ENCODE measurements around the gene DPP6. TPM values are rescaled to one million over a fixed set of nuclear protein-coding genes. Genes with fewer than 3 reads are reported as not detected.

Gene DPP6
- polyA plus RNA-seq, 1 donor (not counting 4 experiments of a cell fraction or from before 2014, with no cell fraction given) = not detected

DNA sequence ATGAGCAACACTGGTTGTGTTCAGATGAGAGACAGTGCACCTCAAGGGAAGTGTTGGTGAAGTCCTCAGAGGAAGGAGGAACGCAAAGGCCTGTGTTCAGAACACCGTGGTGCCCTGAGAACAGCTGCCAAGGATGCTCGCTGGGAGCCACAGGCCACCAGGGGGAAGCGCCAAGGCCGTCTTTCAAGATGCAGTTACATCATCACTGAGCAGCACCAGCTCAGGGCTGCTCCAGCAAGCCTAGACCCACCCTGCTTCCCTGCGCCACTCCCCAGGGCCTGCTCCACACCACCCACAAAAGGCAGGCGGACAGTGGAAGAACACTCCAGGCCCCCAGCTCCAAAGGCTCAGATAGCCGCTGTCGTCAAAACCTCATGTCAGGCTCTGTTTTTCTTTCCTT is 378.8 kb downstream of the DPP6 start:
- TF ChIP-seq EZH2 (IDR thresholded peaks at IDR 0.05; ENCODE audit: low read length) = no peak
- TF ChIP-seq, protein P1, sequence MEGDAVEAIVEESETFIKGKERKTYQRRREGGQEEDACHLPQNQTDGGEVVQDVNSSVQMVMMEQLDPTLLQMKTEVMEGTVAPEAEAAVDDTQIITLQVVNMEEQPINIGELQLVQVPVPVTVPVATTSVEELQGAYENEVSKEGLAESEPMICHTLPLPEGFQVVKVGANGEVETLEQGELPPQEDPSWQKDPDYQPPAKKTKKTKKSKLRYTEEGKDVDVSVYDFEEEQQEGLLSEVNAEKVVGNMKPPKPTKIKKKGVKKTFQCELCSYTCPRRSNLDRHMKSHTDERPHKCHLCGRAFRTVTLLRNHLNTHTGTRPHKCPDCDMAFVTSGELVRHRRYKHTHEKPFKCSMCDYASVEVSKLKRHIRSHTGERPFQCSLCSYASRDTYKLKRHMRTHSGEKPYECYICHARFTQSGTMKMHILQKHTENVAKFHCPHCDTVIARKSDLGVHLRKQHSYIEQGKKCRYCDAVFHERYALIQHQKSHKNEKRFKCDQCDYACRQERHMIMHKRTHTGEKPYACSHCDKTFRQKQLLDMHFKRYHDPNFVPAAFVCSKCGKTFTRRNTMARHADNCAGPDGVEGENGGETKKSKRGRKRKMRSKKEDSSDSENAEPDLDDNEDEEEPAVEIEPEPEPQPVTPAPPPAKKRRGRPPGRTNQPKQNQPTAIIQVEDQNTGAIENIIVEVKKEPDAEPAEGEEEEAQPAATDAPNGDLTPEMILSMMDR (optimal IDR thresholded peaks at IDR 0.05 in 1 of 3, IDR thresholded peaks at IDR 0.05 in 1 of 3, conservative IDR thresholded peaks at IDR 0.05 in 1 of 3; ENCODE audit: extremely low read depth in 1 of 3, insufficient read depth in 2 of 3, low read length in 3 of 3) = no peak
- Histone ChIP-seq H2AFZ (ENCODE audit: control insufficient read depth, low read length) (no peak overlapping the region), H4K20me1 (ENCODE audit: control insufficient read depth, extremely low read depth, insufficient read depth, low read length) (no peaks in the 10 kb centered on the region), H3K27me3 (ENCODE audit: control insufficient read depth, extremely low read depth, insufficient read depth, low read length) (no peaks in the 10 kb centered on the region), H3K79me2 (ENCODE audit: control insufficient read depth, insufficient read depth, low read length) (no peaks in the 10 kb centered on the region), H3K9me3 (ENCODE audit: control insufficient read depth, low read depth, low read length) (peaks cover 3% of the 10 kb centered on the region), H3K9me1 (ENCODE audit: control insufficient read depth, extremely low read depth, insufficient read depth, low read length) (no peaks in the 10 kb centered on the region), H3K9ac (ENCODE audit: control insufficient read depth, extremely low read depth, insufficient read depth, low read length) (no peak overlapping the region), H3K36me3 (ENCODE audit: control insufficient read depth in 2 of 2, extremely low read depth in 1 of 2, insufficient read depth in 2 of 2, low read length in 2 of 2) (no peaks in the 10 kb centered on the region), H3K4me3 (ENCODE audit: control insufficient read depth in 2 of 3, extremely low read depth in 1 of 3, insufficient read depth in 2 of 3, low read depth in 1 of 3, low read length in 3 of 3) (no peak overlapping the region), H3K4me2 (ENCODE audit: control insufficient read depth, extremely low read depth, insufficient read depth, low read depth, low read length) (no peak overlapping the region), H3K4me1 (ENCODE audit: control insufficient read depth, extremely low read depth, insufficient read depth, low read length) (no peaks in the 10 kb centered on the region), H3K27ac (ENCODE audit: control insufficient read depth, insufficient read depth, low read length) (no peak overlapping the region)
- FAIRE-seq (no peak), DNase-seq (ENCODE audit: low read depth, low spot score) (no peak)
- dilution Hi-C loops (cut with MboI; ENCODE audit: extremely low pct_ligation_motif_present, low sequenced_read_pairs) = no loop called here

DNA sequence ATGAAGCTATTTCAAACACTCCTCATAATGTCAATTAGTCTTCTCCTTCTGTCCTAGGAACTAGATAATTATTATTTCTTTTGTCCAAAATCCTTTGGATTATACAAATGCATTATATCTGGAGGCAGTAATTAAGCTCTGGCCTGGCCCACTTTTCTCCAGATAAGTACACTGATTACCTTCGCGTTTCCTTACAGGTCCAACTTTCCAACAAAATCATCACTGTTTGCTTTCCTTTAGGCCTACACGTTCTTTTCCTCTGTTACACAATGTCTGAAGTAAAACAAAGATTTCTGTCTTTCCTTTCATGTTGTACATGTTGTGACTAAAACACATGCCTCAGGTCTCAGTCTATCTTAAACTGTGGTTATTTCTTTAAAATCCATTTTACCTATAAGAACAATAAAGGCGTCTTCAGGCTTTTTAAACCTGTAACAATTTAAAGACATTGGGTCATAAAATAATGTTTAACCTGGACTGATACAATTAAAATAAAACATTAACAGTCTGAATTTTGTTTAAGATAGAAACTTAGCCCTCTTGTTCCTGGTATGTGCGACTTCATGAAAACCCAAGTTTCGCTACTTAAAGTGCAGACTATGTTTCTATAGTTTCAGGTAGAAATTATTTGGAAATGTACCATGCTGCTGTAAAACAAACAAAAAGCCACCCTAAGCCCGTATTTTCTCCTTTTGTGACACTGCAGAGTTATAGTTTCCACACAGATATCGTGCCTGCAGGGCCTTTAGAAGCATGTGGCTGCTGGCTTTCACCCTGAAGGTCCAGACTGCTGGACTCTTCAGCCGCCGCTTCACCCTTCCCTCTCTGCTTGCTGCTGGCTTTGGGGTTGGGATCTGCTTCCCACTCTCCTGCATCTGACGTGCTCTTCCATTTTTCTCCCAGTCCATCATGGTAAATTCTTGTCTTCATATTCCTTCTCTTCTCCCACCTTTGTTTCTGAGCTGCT is 381.7 kb downstream of the DPP6 start:
- Histone ChIP-seq H2AFZ (ENCODE audit: control insufficient read depth, low read length) (no peak overlapping the region), H3K36me3 (ENCODE audit: control insufficient read depth in 2 of 2, extremely low read depth in 1 of 2, insufficient read depth in 2 of 2, low read length in 2 of 2) (no peaks in the 10 kb centered on the region), H3K27me3 (ENCODE audit: control insufficient read depth, extremely low read depth, insufficient read depth, low read length) (no peaks in the 10 kb centered on the region), H3K79me2 (ENCODE audit: control insufficient read depth, insufficient read depth, low read length) (no peaks in the 10 kb centered on the region), H3K4me1 (ENCODE audit: control insufficient read depth, extremely low read depth, insufficient read depth, low read length) (no peaks in the 10 kb centered on the region), H3K9me3 (ENCODE audit: control insufficient read depth, low read depth, low read length) (peaks cover 4% of the 10 kb centered on the region), H4K20me1 (ENCODE audit: control insufficient read depth, extremely low read depth, insufficient read depth, low read length) (no peaks in the 10 kb centered on the region), H3K27ac (ENCODE audit: control insufficient read depth, insufficient read depth, low read length) (no peak overlapping the region), H3K4me2 (ENCODE audit: control insufficient read depth, extremely low read depth, insufficient read depth, low read depth, low read length) (no peak overlapping the region), H3K9ac (ENCODE audit: control insufficient read depth, extremely low read depth, insufficient read depth, low read length) (no peak overlapping the region), H3K9me1 (ENCODE audit: control insufficient read depth, extremely low read depth, insufficient read depth, low read length) (no peaks in the 10 kb centered on the region), H3K4me3 (ENCODE audit: control insufficient read depth in 2 of 3, extremely low read depth in 1 of 3, insufficient read depth in 2 of 3, low read depth in 1 of 3, low read length in 3 of 3) (no peak overlapping the region)
- DNase-seq (ENCODE audit: low read depth, low spot score) = no peak
- no peak for FAIRE-seq
- dilution Hi-C loops (cut with MboI; ENCODE audit: extremely low pct_ligation_motif_present, low sequenced_read_pairs) = no loop called here
- TF ChIP-seq, protein P1 (optimal IDR thresholded peaks at IDR 0.05 in 1 of 3, IDR thresholded peaks at IDR 0.05 in 1 of 3, conservative IDR thresholded peaks at IDR 0.05 in 1 of 3; ENCODE audit: extremely low read depth in 1 of 3, insufficient read depth in 2 of 3, low read length in 3 of 3) = no peak
- TF ChIP-seq EZH2 (IDR thresholded peaks at IDR 0.05; ENCODE audit: low read length) = no peak

Measured in keratinocyte (primary cell).